PC-3 (cell line): Measurements from ENCODE around the gene DNAJC4.

ENCODE experiments used
- EZH2 ChIP-seq: fragments of 300-600 bp; sonication (generic); IDR thresholded peaks from one replicate; pipeline ENCODE4 v1.6.1; 2017; ENCODE audit warnings: antibody characterized with exemption, mild to moderate bottlenecking, low read length; ENCODE audit not compliant: unreplicated experiment
- TF ChIP-seq, protein P1 (sequence below): fragments of 300-600 bp; sonication (generic); conservative IDR thresholded peaks from 2 replicates; pipeline ENCODE4 v1.5.1; 2017; ENCODE audit warnings: antibody characterized with exemption, low read depth, mild to moderate bottlenecking, low read length

DNA sequence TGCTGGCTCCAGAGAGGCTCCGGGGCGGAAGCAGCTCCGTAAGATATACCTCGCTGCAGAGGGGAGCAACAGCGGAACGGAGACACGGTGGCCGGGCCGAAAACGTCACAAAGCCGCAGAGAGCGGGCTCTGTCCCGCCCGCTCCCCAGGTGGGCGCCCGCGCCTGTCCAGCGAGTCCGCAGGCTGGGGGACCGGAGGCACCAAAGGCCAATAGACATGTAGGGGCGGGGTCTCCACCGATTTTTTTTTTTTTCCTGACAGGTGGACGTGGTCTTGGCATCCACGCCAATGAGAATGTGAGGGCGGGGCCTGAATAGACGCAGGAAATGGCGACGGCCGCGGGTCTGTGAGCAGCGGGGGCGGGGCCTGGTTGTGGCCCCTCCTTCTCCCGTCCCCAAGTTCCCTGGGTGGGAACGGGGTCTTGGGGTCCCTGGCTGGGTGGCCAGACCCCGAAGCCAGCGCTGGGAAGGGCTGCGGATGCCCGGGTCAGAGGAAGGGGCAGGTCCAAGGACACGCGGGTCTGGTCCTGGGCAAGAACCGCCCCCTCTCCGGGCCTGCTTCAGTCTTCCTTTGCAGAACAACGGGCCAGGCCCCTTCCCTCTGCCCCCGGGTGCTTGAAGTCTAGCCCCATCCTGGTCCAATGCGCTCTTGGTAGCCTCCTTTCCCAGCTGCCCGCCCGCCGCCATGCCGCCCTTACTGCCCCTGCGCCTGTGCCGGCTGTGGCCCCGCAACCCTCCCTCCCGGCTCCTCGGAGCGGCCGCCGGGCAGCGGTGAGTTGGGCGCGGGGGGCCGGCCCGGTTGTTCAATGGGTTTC is at the start of gene DNAJC4:
- TF ChIP-seq, protein P1, sequence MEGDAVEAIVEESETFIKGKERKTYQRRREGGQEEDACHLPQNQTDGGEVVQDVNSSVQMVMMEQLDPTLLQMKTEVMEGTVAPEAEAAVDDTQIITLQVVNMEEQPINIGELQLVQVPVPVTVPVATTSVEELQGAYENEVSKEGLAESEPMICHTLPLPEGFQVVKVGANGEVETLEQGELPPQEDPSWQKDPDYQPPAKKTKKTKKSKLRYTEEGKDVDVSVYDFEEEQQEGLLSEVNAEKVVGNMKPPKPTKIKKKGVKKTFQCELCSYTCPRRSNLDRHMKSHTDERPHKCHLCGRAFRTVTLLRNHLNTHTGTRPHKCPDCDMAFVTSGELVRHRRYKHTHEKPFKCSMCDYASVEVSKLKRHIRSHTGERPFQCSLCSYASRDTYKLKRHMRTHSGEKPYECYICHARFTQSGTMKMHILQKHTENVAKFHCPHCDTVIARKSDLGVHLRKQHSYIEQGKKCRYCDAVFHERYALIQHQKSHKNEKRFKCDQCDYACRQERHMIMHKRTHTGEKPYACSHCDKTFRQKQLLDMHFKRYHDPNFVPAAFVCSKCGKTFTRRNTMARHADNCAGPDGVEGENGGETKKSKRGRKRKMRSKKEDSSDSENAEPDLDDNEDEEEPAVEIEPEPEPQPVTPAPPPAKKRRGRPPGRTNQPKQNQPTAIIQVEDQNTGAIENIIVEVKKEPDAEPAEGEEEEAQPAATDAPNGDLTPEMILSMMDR: no peak
- no peak for TF ChIP-seq EZH2
